ENCODE data around the gene SAYSD1. TPM values are rescaled to one million over a fixed set of nuclear protein-coding genes. Genes with fewer than 3 reads are reported as not detected.
"Not testable (repeated sequence)": the region's sequence is repeated elsewhere in the genome, so short reads cannot be mapped to it uniquely, and the experiment has no call there.

Gene SAYSD1
- polyA plus RNA-seq, 4 donors: 13.4 to 17.8 (median 14.8) TPM

GRCh38 chr6:39144481-39145173, 29.6 kb upstream of the SAYSD1 start:
- H3K9me3 ChIP-seq (ENCODE audit: control insufficient read depth in 2 of 2, insufficient read depth in 1 of 2, low read depth in 1 of 2, low read length in 1 of 2): no peaks in the 10 kb centered on the region
- no peak overlapping the region for H3K4me3 ChIP-seq (ENCODE audit: low read depth in 1 of 3, low read length in 3 of 3)
- H3K27ac ChIP-seq (ENCODE audit: low read depth in 1 of 3, low read length in 2 of 3): no peak overlapping the region
- H3K4me1 ChIP-seq (ENCODE audit: control insufficient read depth in 3 of 3, insufficient read depth in 2 of 3, low read depth in 1 of 3, low read length in 2 of 3): no peaks in the 10 kb centered on the region
- FAIRE-seq: no peak
- 88 to 97% (median 88%) methylated on average over 1 of the region's 1 CpG for WGBS, 3 donors
- H3K36me3 ChIP-seq (ENCODE audit: control insufficient read depth in 3 of 3, insufficient read depth in 2 of 3, low read depth in 1 of 3, low read length in 3 of 3): no peaks in the 10 kb centered on the region
- no peak for DNase-seq
- peaks cover 0 to 13% (median 2%) of the 10 kb centered on the region in 3 donors for H3K27me3 ChIP-seq (ENCODE audit: control insufficient read depth in 3 of 3, insufficient read depth in 3 of 3, low read length in 3 of 3)

GRCh38 chr6:39143238-39143930, 28.4 kb upstream of the SAYSD1 start:
- DNase-seq (no peak), FAIRE-seq (no peak)
- Histone ChIP-seq H3K36me3 (ENCODE audit: control insufficient read depth in 3 of 3, insufficient read depth in 2 of 3, low read depth in 1 of 3, low read length in 3 of 3) (no peaks in the 10 kb centered on the region), H3K4me3 (ENCODE audit: low read depth in 1 of 3, low read length in 3 of 3) (no peak overlapping the region), H3K27me3 (ENCODE audit: control insufficient read depth in 3 of 3, insufficient read depth in 3 of 3, low read length in 3 of 3) (peaks cover 0 to 14% (median 2%) of the 10 kb centered on the region in 3 donors), H3K9me3 (ENCODE audit: control insufficient read depth in 2 of 2, insufficient read depth in 1 of 2, low read depth in 1 of 2, low read length in 1 of 2) (no peaks in the 10 kb centered on the region), H3K4me1 (ENCODE audit: control insufficient read depth in 3 of 3, insufficient read depth in 2 of 3, low read depth in 1 of 3, low read length in 2 of 3) (no peaks in the 10 kb centered on the region), H3K27ac (ENCODE audit: low read depth in 1 of 3, low read length in 2 of 3) (no peak overlapping the region)
- WGBS, 3 donors: 58 to 75% (median 65%) methylated on average over 13 of the region's 13 CpGs

- no peak for FAIRE-seq
- no peaks in the 10 kb centered on the region for H3K36me3 ChIP-seq (ENCODE audit: control insufficient read depth in 3 of 3, insufficient read depth in 2 of 3, low read depth in 1 of 3, low read length in 3 of 3)
- no peaks in the 10 kb centered on the region for H3K4me1 ChIP-seq (ENCODE audit: control insufficient read depth in 3 of 3, insufficient read depth in 2 of 3, low read depth in 1 of 3, low read length in 2 of 3)
These were observed 25.7 kb upstream of the SAYSD1 start for GRCh38 chr6:39140556-39141167.

GRCh38 chr6:39137245-39137644, 22.3 kb upstream of the SAYSD1 start:
- FAIRE-seq (no peak), DNase-seq (peak; percentile 23 to 67)
- Histone ChIP-seq H3K27me3 (ENCODE audit: control insufficient read depth in 3 of 3, insufficient read depth in 3 of 3, low read length in 3 of 3) (peaks cover 0 to 10% (median 2%) of the 10 kb centered on the region in 3 donors), H3K27ac (ENCODE audit: low read depth in 1 of 3, low read length in 2 of 3) (no peak overlapping the region), H3K9me3 (ENCODE audit: control insufficient read depth in 2 of 2, insufficient read depth in 1 of 2, low read depth in 1 of 2, low read length in 1 of 2) (peaks cover 0 to 7% of the 10 kb centered on the region in 2 donors), H3K36me3 (ENCODE audit: control insufficient read depth in 3 of 3, insufficient read depth in 2 of 3, low read depth in 1 of 3, low read length in 3 of 3) (no peaks in the 10 kb centered on the region), H3K4me1 (ENCODE audit: control insufficient read depth in 3 of 3, insufficient read depth in 2 of 3, low read depth in 1 of 3, low read length in 2 of 3) (no peaks in the 10 kb centered on the region), H3K4me3 (ENCODE audit: low read depth in 1 of 3, low read length in 3 of 3) (no peak overlapping the region)
- WGBS, 3 donors: 15 to 34% (median 24%) methylated on average over 2 of the region's 2 CpGs

More at GRCh38 chr6:39140556-39141167, 25.7 kb upstream of the SAYSD1 start:
- no peak overlapping the region for H3K4me3 ChIP-seq (ENCODE audit: low read depth in 1 of 3, low read length in 3 of 3)
- peaks cover 0 to 4% of the 10 kb centered on the region in 2 donors for H3K9me3 ChIP-seq (ENCODE audit: control insufficient read depth in 2 of 2, insufficient read depth in 1 of 2, low read depth in 1 of 2, low read length in 1 of 2)
- DNase-seq: no peak
- 57 to 60% (median 57%) methylated on average over 7 of the region's 7 CpGs for WGBS, 3 donors
- peaks cover 0 to 14% (median 2%) of the 10 kb centered on the region in 3 donors for H3K27me3 ChIP-seq (ENCODE audit: control insufficient read depth in 3 of 3, insufficient read depth in 3 of 3, low read length in 3 of 3)
- no peak overlapping the region for H3K27ac ChIP-seq (ENCODE audit: low read depth in 1 of 3, low read length in 2 of 3)

GRCh38 chr6:39136207-39136606, 21.2 kb upstream of the SAYSD1 start:
- H3K27me3 ChIP-seq (ENCODE audit: control insufficient read depth in 3 of 3, insufficient read depth in 3 of 3, low read length in 3 of 3); H3K4me1 ChIP-seq (ENCODE audit: control insufficient read depth in 3 of 3, insufficient read depth in 2 of 3, low read depth in 1 of 3, low read length in 2 of 3); FAIRE-seq; H3K9me3 ChIP-seq (ENCODE audit: control insufficient read depth in 2 of 2, insufficient read depth in 1 of 2, low read depth in 1 of 2, low read length in 1 of 2); H3K4me3 ChIP-seq (ENCODE audit: low read depth in 1 of 3, low read length in 3 of 3); H3K27ac ChIP-seq (ENCODE audit: low read depth in 1 of 3, low read length in 2 of 3); DNase-seq; H3K36me3 ChIP-seq (ENCODE audit: control insufficient read depth in 3 of 3, insufficient read depth in 2 of 3, low read depth in 1 of 3, low read length in 3 of 3): not testable (repeated sequence)
- 62 to 73% (median 68%) methylated on average over 7 of the region's 7 CpGs for WGBS, 3 donors

- not testable (repeated sequence) for H3K27me3 ChIP-seq (ENCODE audit: control insufficient read depth in 3 of 3, insufficient read depth in 3 of 3, low read length in 3 of 3); H3K27ac ChIP-seq (ENCODE audit: low read depth in 1 of 3, low read length in 2 of 3); H3K9me3 ChIP-seq (ENCODE audit: control insufficient read depth in 2 of 2, insufficient read depth in 1 of 2, low read depth in 1 of 2, low read length in 1 of 2); H3K4me3 ChIP-seq (ENCODE audit: low read depth in 1 of 3, low read length in 3 of 3); DNase-seq; H3K36me3 ChIP-seq (ENCODE audit: control insufficient read depth in 3 of 3, insufficient read depth in 2 of 3, low read depth in 1 of 3, low read length in 3 of 3); FAIRE-seq; H3K4me1 ChIP-seq (ENCODE audit: control insufficient read depth in 3 of 3, insufficient read depth in 2 of 3, low read depth in 1 of 3, low read length in 2 of 3)
- 58 to 76% (median 69%) methylated on average over 3 of the region's 3 CpGs for WGBS, 3 donors
These were observed 19.8 kb upstream of the SAYSD1 start for GRCh38 chr6:39134761-39135160.

- FAIRE-seq: no peak
- no peak overlapping the region for H3K27ac ChIP-seq (ENCODE audit: low read depth in 1 of 3, low read length in 2 of 3)
- 74 to 81% (median 80%) methylated on average over 1 of the region's 1 CpG for WGBS, 3 donors
- H3K4me3 ChIP-seq (ENCODE audit: low read depth in 1 of 3, low read length in 3 of 3): no peak overlapping the region
- no peak for DNase-seq
- no peaks in the 10 kb centered on the region for H3K36me3 ChIP-seq (ENCODE audit: control insufficient read depth in 3 of 3, insufficient read depth in 2 of 3, low read depth in 1 of 3, low read length in 3 of 3)
- no peaks in the 10 kb centered on the region for H3K4me1 ChIP-seq (ENCODE audit: control insufficient read depth in 3 of 3, insufficient read depth in 2 of 3, low read depth in 1 of 3, low read length in 2 of 3)
- no peaks in the 10 kb centered on the region for H3K27me3 ChIP-seq (ENCODE audit: control insufficient read depth in 3 of 3, insufficient read depth in 3 of 3, low read length in 3 of 3)
- peaks cover 0 to 3% of the 10 kb centered on the region in 2 donors for H3K9me3 ChIP-seq (ENCODE audit: control insufficient read depth in 2 of 2, insufficient read depth in 1 of 2, low read depth in 1 of 2, low read length in 1 of 2)
These were observed 15.7 kb upstream of the SAYSD1 start for GRCh38 chr6:39130691-39131090.

GRCh38 chr6:39128832-39129231, 13.8 kb upstream of the SAYSD1 start:
- Histone ChIP-seq H3K4me1 (ENCODE audit: control insufficient read depth in 3 of 3, insufficient read depth in 2 of 3, low read depth in 1 of 3, low read length in 2 of 3) (no peaks in the 10 kb centered on the region), H3K9me3 (ENCODE audit: control insufficient read depth in 2 of 2, insufficient read depth in 1 of 2, low read depth in 1 of 2, low read length in 1 of 2) (peaks cover 0 to 3% of the 10 kb centered on the region in 2 donors), H3K4me3 (ENCODE audit: low read depth in 1 of 3, low read length in 3 of 3) (no peak overlapping the region), H3K27ac (ENCODE audit: low read depth in 1 of 3, low read length in 2 of 3) (no peak overlapping the region), H3K27me3 (ENCODE audit: control insufficient read depth in 3 of 3, insufficient read depth in 3 of 3, low read length in 3 of 3) (no peaks in the 10 kb centered on the region), H3K36me3 (ENCODE audit: control insufficient read depth in 3 of 3, insufficient read depth in 2 of 3, low read depth in 1 of 3, low read length in 3 of 3) (no peaks in the 10 kb centered on the region)
- no peak for DNase-seq
- no peak for FAIRE-seq

Measured in small intestine (tissue), 7 donors.